HG03159 (cell line): ENCODE data around the gene ZDHHC20.

Experiments
- ATAC-seq: cut with Tn5 transposase; IDR thresholded peaks from one replicate; pipeline ENCODE4 v1.9.1; 2021; ENCODE audit warnings: mild to moderate bottlenecking, moderate library complexity; ENCODE audit not compliant: unreplicated experiment

The ZDHHC20 gene

GRCh38 chr13:21458813-21459701 is at the start of gene ZDHHC20:
TSS of gene ZDHHC20 (minus strand) at chr13:21459303. CDS start at chr13:21459171, 132 bp downstream.
- peak; percentile 82 for ATAC-seq

- ATAC-seq = no peak
Observed at GRCh38 chr13:21504379-21504778, 45.3 kb upstream of the ZDHHC20 start.

- ATAC-seq = no peak
Observed at GRCh38 chr13:21501686-21502085, 42.6 kb upstream of the ZDHHC20 start.

- no peak for ATAC-seq
Observed at GRCh38 chr13:21486322-21486721, 27.2 kb upstream of the ZDHHC20 start.

- no peak for ATAC-seq
Observed at GRCh38 chr13:21483748-21484147, 24.6 kb upstream of the ZDHHC20 start.

GRCh38 chr13:21481359-21481758 is 22.3 kb upstream of the ZDHHC20 start:
- ATAC-seq = no peak

- no peak for ATAC-seq
Observed at GRCh38 chr13:21478881-21479808, 20.0 kb upstream of the ZDHHC20 start.

GRCh38 chr13:21476893-21477472 is 17.9 kb upstream of the ZDHHC20 start:
- ATAC-seq = peak; percentile 87

- no peak for ATAC-seq
Observed at GRCh38 chr13:21475115-21475514, 16.0 kb upstream of the ZDHHC20 start.

GRCh38 chr13:21470785-21471184 is 11.7 kb upstream of the ZDHHC20 start:
- no peak for ATAC-seq

- ATAC-seq = no peak
Observed at GRCh38 chr13:21466527-21466926, 7.4 kb upstream of the ZDHHC20 start.

GRCh38 chr13:21465710-21466160 is 6.6 kb upstream of the ZDHHC20 start:
- no peak for ATAC-seq

- ATAC-seq = no peak
Observed at GRCh38 chr13:21463424-21463823, 4.3 kb upstream of the ZDHHC20 start.

GRCh38 chr13:21461131-21461530 is 2.0 kb upstream of the ZDHHC20 start:
- ATAC-seq = no peak

GRCh38 chr13:21458451-21458812 is 671 bp downstream of the ZDHHC20 start:
- ATAC-seq = peak; percentile 37

- ATAC-seq = no peak
Observed at GRCh38 chr13:21453387-21454081, 5.6 kb downstream of the ZDHHC20 start.

- ATAC-seq = no peak
Observed at GRCh38 chr13:21450936-21451335, 8.2 kb downstream of the ZDHHC20 start.

GRCh38 chr13:21446656-21447055 is 12.4 kb downstream of the ZDHHC20 start:
- ATAC-seq = no peak

GRCh38 chr13:21445759-21446158 is 13.3 kb downstream of the ZDHHC20 start:
- no peak for ATAC-seq

GRCh38 chr13:21443171-21443570 is 15.9 kb downstream of the ZDHHC20 start:
- ATAC-seq = no peak

GRCh38 chr13:21436582-21436981 is 22.5 kb downstream of the ZDHHC20 start:
- no peak for ATAC-seq
